ENCODE measurements around the gene MFAP2. TPM values are rescaled to one million over a fixed set of nuclear protein-coding genes. Genes with fewer than 3 reads are reported as not detected.

The MFAP2 gene
- total RNA-seq, 2 donors from 2014 or later, result 24.0 to 62.2 TPM

DNA sequence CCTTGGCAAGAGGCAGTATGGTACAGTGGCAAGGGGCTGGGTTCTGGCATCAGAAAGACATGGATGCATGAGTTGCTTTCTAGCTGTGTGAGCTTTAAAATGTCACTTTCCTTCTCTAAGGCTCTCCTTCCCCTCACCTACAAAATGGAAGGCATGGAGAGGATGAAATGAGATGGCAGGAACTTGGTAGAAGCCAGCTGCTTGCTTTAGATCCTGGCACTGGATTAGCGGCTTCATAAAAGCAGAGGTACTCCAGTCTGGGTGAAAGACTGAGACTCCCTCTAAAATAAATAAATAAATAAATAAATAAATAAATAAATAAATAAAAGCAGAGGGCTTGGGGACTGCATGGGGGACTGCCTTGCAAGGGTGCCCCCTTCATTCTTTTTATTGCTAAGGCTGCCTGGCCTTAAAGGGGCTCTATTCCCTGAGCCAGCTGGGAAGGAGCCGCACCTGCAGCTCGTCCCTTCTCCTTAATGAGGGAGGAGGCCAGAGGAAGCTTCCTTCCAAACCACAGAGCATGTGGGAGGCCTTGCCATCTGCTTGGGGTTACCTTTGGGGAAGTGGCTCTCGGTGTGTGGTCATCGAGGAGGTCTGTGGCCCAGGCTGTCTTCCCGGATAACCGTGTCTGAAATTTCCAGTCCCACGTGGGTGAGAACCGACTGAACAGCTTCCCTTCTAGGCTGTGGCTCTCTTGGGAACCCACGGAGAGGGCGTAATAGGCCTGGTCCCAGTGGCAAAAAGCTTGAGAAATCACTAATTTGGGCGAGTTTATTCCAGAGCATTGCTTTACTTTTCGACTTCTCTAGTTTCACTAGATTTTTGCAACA lies 33.3 kb upstream of the MFAP2 start:
- TF ChIP-seq, protein P1, sequence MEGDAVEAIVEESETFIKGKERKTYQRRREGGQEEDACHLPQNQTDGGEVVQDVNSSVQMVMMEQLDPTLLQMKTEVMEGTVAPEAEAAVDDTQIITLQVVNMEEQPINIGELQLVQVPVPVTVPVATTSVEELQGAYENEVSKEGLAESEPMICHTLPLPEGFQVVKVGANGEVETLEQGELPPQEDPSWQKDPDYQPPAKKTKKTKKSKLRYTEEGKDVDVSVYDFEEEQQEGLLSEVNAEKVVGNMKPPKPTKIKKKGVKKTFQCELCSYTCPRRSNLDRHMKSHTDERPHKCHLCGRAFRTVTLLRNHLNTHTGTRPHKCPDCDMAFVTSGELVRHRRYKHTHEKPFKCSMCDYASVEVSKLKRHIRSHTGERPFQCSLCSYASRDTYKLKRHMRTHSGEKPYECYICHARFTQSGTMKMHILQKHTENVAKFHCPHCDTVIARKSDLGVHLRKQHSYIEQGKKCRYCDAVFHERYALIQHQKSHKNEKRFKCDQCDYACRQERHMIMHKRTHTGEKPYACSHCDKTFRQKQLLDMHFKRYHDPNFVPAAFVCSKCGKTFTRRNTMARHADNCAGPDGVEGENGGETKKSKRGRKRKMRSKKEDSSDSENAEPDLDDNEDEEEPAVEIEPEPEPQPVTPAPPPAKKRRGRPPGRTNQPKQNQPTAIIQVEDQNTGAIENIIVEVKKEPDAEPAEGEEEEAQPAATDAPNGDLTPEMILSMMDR (IDR thresholded peaks at IDR 0.05), result no peak
- no peak for ATAC-seq (ENCODE audit: insufficient number of reproducible peaks, low FRiP score, low read depth)

GRCh38 chr1:17012775-17013490 lies 32.5 kb upstream of the MFAP2 start:
- ATAC-seq (ENCODE audit: insufficient number of reproducible peaks, low FRiP score, low read depth) (no peak), DNase-seq (ENCODE audit: low spot score) (no peak)

More for the DNA sequence above, 33.3 kb upstream of the MFAP2 start:
- no peak overlapping the region for H3K4me3 ChIP-seq
- no peak for DNase-seq (ENCODE audit: low spot score)
- no peaks in the 10 kb centered on the region for H3K36me3 ChIP-seq
- H3K27me3 ChIP-seq (replicated peaks; ENCODE audit: insufficient read depth), result no peaks in the 10 kb centered on the region
- peaks cover 12 to 30% of the 10 kb centered on the region in 2 donors for H3K4me1 ChIP-seq (ENCODE audit: control insufficient read depth in 1 of 2, low read depth in 2 of 2)
- H3K27ac ChIP-seq, result no peak overlapping the region
- H3K9me3 ChIP-seq, result no peaks in the 10 kb centered on the region

DNA sequence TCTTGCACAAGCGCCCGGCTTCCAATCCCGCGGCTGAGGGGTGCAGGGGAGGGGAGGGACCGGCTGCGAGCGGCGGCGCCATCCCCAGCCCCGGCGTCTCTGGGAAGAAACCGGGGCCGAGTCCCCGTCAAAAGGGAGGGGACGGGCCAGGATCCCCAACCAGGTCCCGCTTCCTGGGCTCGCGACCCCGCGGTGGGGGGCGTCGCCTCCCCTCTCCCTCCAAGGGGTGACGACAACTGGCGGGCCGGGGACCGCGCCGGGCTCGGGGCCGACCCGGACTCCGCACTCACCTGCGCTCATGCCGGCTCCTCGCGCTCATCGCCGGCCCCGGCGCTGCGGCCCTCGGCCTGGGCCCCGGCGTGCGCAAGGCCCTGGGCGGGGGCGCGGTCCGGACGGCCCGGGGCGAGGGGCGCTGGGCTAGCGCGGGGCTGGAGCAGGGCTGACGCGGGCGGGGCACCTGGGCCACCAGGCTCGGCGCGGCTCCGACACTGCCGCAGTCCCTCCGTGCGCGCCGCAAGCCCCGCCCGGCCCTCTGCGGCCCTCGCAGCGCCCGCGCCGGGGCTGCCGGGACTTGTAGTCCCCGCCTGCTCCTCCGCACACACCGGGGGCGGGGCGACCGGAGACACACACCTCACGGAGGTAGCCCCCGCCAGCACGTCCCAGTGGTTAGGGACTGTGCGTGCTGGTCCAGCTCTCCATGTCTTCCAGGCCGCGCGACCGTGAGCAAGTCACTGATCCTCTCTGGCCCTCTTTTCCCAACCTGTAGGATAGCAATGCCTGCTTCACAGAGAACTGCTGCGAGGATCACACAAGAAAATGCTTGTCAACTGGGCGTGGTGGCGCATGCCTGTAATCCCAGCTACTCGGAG lies 31.3 kb upstream of the MFAP2 start, which contains the start of gene ATP13A2:
TSS of gene ATP13A2 (minus strand) at position 490 of the 869 bp plus-strand sequence. CDS start at position 300, 190 bp downstream.
- Histone ChIP-seq H3K4me1 (ENCODE audit: control insufficient read depth in 1 of 2, low read depth in 2 of 2) (peaks cover 12 to 30% of the 10 kb centered on the region in 2 donors), H3K27ac (no peak within 1 kb of the TSS), H3K4me3 (peak within 1 kb of the TSS; percentile 95), H3K9me3 (no peaks in the 10 kb centered on the region), H3K27me3 (replicated peaks; ENCODE audit: insufficient read depth) (no peaks in the 10 kb centered on the region), H3K36me3 (no peaks in the 10 kb centered on the region)
- ATAC-seq (ENCODE audit: insufficient number of reproducible peaks, low FRiP score, low read depth) (peak; percentile 48), DNase-seq (ENCODE audit: low spot score) (peak; percentile 30)
- TF ChIP-seq, protein P1 (IDR thresholded peaks at IDR 0.05), result no peak

More at GRCh38 chr1:17012775-17013490, 32.5 kb upstream of the MFAP2 start:
- peaks cover 12 to 30% of the 10 kb centered on the region in 2 donors for H3K4me1 ChIP-seq (ENCODE audit: control insufficient read depth in 1 of 2, low read depth in 2 of 2)
- no peaks in the 10 kb centered on the region for H3K27me3 ChIP-seq (replicated peaks; ENCODE audit: insufficient read depth)
- TF ChIP-seq, protein P1 (IDR thresholded peaks at IDR 0.05), result no peak
- H3K4me3 ChIP-seq, result no peak overlapping the region
- no peaks in the 10 kb centered on the region for H3K9me3 ChIP-seq
- H3K36me3 ChIP-seq, result no peaks in the 10 kb centered on the region
- H3K27ac ChIP-seq, result no peak overlapping the region

- ATAC-seq (ENCODE audit: insufficient number of reproducible peaks, low FRiP score, low read depth) (no peak), DNase-seq (ENCODE audit: low spot score) (no peak)
- Histone ChIP-seq H3K36me3 (no peaks in the 10 kb centered on the region), H3K27me3 (replicated peaks; ENCODE audit: insufficient read depth) (no peaks in the 10 kb centered on the region), H3K4me3 (peak overlapping the region; percentile 95), H3K9me3 (no peaks in the 10 kb centered on the region), H3K4me1 (ENCODE audit: control insufficient read depth in 1 of 2, low read depth in 2 of 2) (peaks cover 12 to 30% of the 10 kb centered on the region in 2 donors), H3K27ac (no peak overlapping the region)
- TF ChIP-seq, protein P1 (IDR thresholded peaks at IDR 0.05), result no peak
Measured at GRCh38 chr1:17011092-17011438, 30.6 kb upstream of the MFAP2 start.

All from thoracic aorta (tissue), 2 donors.